GM12878 (cell line): Measurements from ENCODE around the gene MYDGF. TPM values are rescaled to one million over a fixed set of nuclear protein-coding genes. Genes with fewer than 3 reads are reported as not detected.

Experiments used
- ATAC-seq: fragments of 200-7000 bp; cut with Tn5 transposase; 3 replicates; pipeline ENCODE4 v1.9.1; 2020; ENCODE audit warnings: mild to moderate bottlenecking, moderate library complexity
- BruUV-seq: library from RNA; stranded (reverse); fragments of 400-500 nt; replicated peaks from 2 replicates; lab custom pipeline; 2021; lab: Mats Ljungman, UMichigan
- CTCF ChIA-PET: fragments of 300-600 bp; sonication (Branson Sonifier 250); formaldehyde crosslinking; extraction: SDS; loops from one replicate; lab custom pipeline; 2021; ENCODE audit warnings: inconsistent platforms; lab: Yijun Ruan, JAX
- POLR2A ChIA-PET: fragments of 350-600 bp; formaldehyde crosslinking; extraction: SDS; loops from one replicate; lab custom pipeline; 2021; ENCODE audit warnings: inconsistent platforms; lab: Charles Lee
- RAD21 ChIA-PET: fragments of 300-600 bp; sonication (Branson Sonifier 250); formaldehyde crosslinking; loops from one replicate; lab custom pipeline; 2023; ENCODE audit warnings: antibody characterized with exemption; ENCODE audit not compliant: unreplicated experiment; lab: Charles Lee
- SMC1A ChIA-PET: fragments of 300-600 bp; sonication (Branson Sonifier 250); formaldehyde crosslinking; loops from one replicate; lab custom pipeline; 2023; ENCODE audit not compliant: unreplicated experiment, uncharacterized antibody; lab: Charles Lee
- DNase-seq: peaks from one replicate; pipeline ENCODE4 v3.0.0-alpha.2; 2011; ENCODE audit warnings: low read depth, low spot score
- FAIRE-seq: peaks from 3 replicates; lab custom pipeline; 2011; peaks lifted over from hg19 to GRCh38; lab: Jason Lieb, UNC
- H2AFZ ChIP-seq: 2 replicates; pipeline ENCODE4 v1.6.0; 2011; ENCODE audit warnings: low read depth, low read length, control low read depth; ENCODE audit not compliant: control insufficient read depth
- H3K27ac ChIP-seq: 2 replicates; pipeline ENCODE4 v1.5.1; 2011; ENCODE audit warnings: control low read depth; ENCODE audit not compliant: control insufficient read depth, insufficient read depth
- H3K27me3 ChIP-seq, 2 experiments: replicated peaks in 1 of 2; 2 replicates each; pipeline versions ENCODE4 v1.6.0 to v1.6.1; 2011; ENCODE audit warnings: low read length in 1 of 2; ENCODE audit not compliant: control insufficient read depth in 2 of 2, insufficient read depth in 2 of 2
- H3K36me3 ChIP-seq, 2 experiments: 2 replicates each; pipeline ENCODE4 v1.5.1; 2011; ENCODE audit warnings: low read length in 1 of 2; ENCODE audit not compliant: control insufficient read depth in 2 of 2, insufficient read depth in 2 of 2
- H3K4me1 ChIP-seq: 2 replicates; pipeline ENCODE4 v1.6.1; 2011; ENCODE audit warnings: mild to moderate bottlenecking, low read length, moderate library complexity, mixed read lengths; ENCODE audit not compliant: control insufficient read depth, insufficient read depth
- H3K4me2 ChIP-seq: 2 replicates; pipeline ENCODE4 v1.6.0; 2011; ENCODE audit warnings: control low read depth; ENCODE audit not compliant: control insufficient read depth, insufficient read depth
- H3K4me3 ChIP-seq: fragments of 200-600 bp; sonication (generic); 2 replicates; pipeline ENCODE4 v1.5.1; 2016
- H3K79me2 ChIP-seq: 2 replicates; pipeline ENCODE4 v1.6.0; 2011; ENCODE audit warnings: low read length; ENCODE audit not compliant: control insufficient read depth, insufficient read depth
- H3K9ac ChIP-seq: 2 replicates; pipeline ENCODE4 v1.8.0; 2011; ENCODE audit warnings: low read length, control low read depth, mixed read lengths; ENCODE audit not compliant: control insufficient read depth, insufficient read depth
- H3K9me3 ChIP-seq: replicated peaks from 3 replicates; pipeline ENCODE4 v1.5.1; 2011; ENCODE audit warnings: mild to moderate bottlenecking, low read length; ENCODE audit not compliant: control insufficient read depth, insufficient read depth
- H4K20me1 ChIP-seq: 2 replicates; pipeline ENCODE4 v1.6.0; 2011; ENCODE audit not compliant: control insufficient read depth, insufficient read depth
- CBX3 ChIP-seq: fragments of 200-600 bp; sonication (generic); IDR thresholded peaks from 2 replicates; pipeline ENCODE4 v1.6.1; 2016; ENCODE audit warnings: low read depth, borderline replicate concordance
- CHD4 ChIP-seq: fragments of 200-600 bp; sonication (generic); IDR thresholded peaks from 2 replicates; pipeline ENCODE4 v1.6.1; 2016; ENCODE audit warnings: mild to moderate bottlenecking
- EGR1 ChIP-seq, 2 experiments: IDR thresholded peaks; 1 replicate in 1 of 2; 2 replicates in 1 of 2; pipeline ENCODE4 v1.6.1; 2011 to 2012; ENCODE audit warnings: low read depth in 2 of 2, low read length in 2 of 2, borderline replicate concordance in 1 of 2, mild to moderate bottlenecking in 1 of 2, moderate library complexity in 1 of 2
- GABPA ChIP-seq: IDR thresholded peaks from 2 replicates; pipeline ENCODE4 v1.6.1; 2014; ENCODE audit warnings: antibody characterized with exemption, low read depth, mild to moderate bottlenecking, inconsistent platforms
- MYC ChIP-seq: IDR thresholded peaks from 2 replicates; pipeline ENCODE4 v1.6.1; 2011; ENCODE audit warnings: mild to moderate bottlenecking, low read length, moderate library complexity, inconsistent platforms; ENCODE audit not compliant: insufficient read depth, insufficient replicate concordance, insufficient read length, severe bottlenecking
- NFIC ChIP-seq: IDR thresholded peaks from 2 replicates; pipeline ENCODE4 v1.6.1; 2012; ENCODE audit warnings: low read depth, mild to moderate bottlenecking, inconsistent platforms, low read length, moderate library complexity
- SMAD1 ChIP-seq: fragments of 450-650 bp; IDR thresholded peaks from 2 replicates; pipeline ENCODE4 v1.6.1; 2018; ENCODE audit warnings: mild to moderate bottlenecking, low read depth; ENCODE audit not compliant: partially characterized antibody
- SMARCA5 ChIP-seq: fragments of 450-650 bp; IDR thresholded peaks from 2 replicates; pipeline ENCODE4 v1.6.1; 2017; ENCODE audit warnings: mild to moderate bottlenecking
- TARDBP ChIP-seq: IDR thresholded peaks from 2 replicates; pipeline ENCODE4 v1.6.1; 2016; ENCODE audit warnings: borderline replicate concordance
- USF1 ChIP-seq: IDR thresholded peaks from 2 replicates; pipeline ENCODE4 v1.6.1; 2011; ENCODE audit warnings: borderline replicate concordance, low read depth, mild to moderate bottlenecking, moderate library complexity, mixed read lengths, low read length; ENCODE audit not compliant: insufficient read depth; ENCODE audit errors: extremely low read length
- WRNIP1 ChIP-seq: IDR thresholded peaks from 2 replicates; pipeline ENCODE4 v1.6.1; 2011; ENCODE audit warnings: low read depth, low read length, improper control_type of control experiment, borderline replicate concordance
- ZNF207 ChIP-seq: fragments of 450-650 bp; IDR thresholded peaks from 2 replicates; pipeline ENCODE4 v1.6.1; 2014; ENCODE audit warnings: antibody characterized with exemption, mild to moderate bottlenecking, borderline replicate concordance
- ZNF274 ChIP-seq: IDR thresholded peaks from one replicate; pipeline ENCODE4 v1.8.0; 2011; ENCODE audit not compliant: insufficient read length, insufficient read depth
- WGBS: methylation state at CpG from one replicate; pipeline ENCODE4 v1.1.6; 2016; ENCODE audit warnings: low lambda C conversion rate; ENCODE audit not compliant: insufficient replicate concordance, insufficient coverage; ENCODE audit errors: missing lambda C conversion rate; 5-methylcytosine and 5-hydroxymethylcytosine counted together
- in situ Hi-C: fragments of 300-500 bp; cut with MboI; formaldehyde crosslinking; loops from 9 replicates; pipeline ENCODE4 v1.14.3; 2018; ENCODE audit warnings: mixed read lengths
- intact Hi-C: fragments of 100-400 bp; cut with micrococcal nuclease; formaldehyde crosslinking; loops from one replicate; pipeline ENCODE4 v1.14.2; 2022; ENCODE audit not compliant: unreplicated experiment
- polyA plus RNA-seq, 11 experiments: library from polyadenylated mRNA; depleted of rRNA in 4 of 11; unstranded in 6 of 11; stranded (reverse) in 5 of 11; fragments of >200 nt; fragmentation: Nextera tagmentation in 4 of 11; fragmentation: Illumina TruSeq in 1 of 11; extraction: Ambion mirVana in 4 of 11; extraction: Trizol in 1 of 11; gene quantifications; 1 replicate in 1 of 11; 2 replicates in 10 of 11; pipeline versions ENCODE4 v1.2.1 to v1.2.3, GENCODE V29; 2011 to 2016; ENCODE audit warnings: inconsistent platforms in 2 of 11, missing spikeins in 2 of 11, low read depth in 1 of 11
- total RNA-seq, 4 experiments: library from RNA; depleted of rRNA in 3 of 4; stranded (reverse); fragments of >200 nt in 3 of 4; fragmentation: Illumina TruSeq in 1 of 4; extraction: Trizol in 1 of 4; gene quantifications; 2 replicates each; pipeline versions ENCODE4 v1.2.1 to v1.2.3, GENCODE V29; 2013 to 2021
- TF ChIP-seq, protein P1 (sequence below): IDR thresholded peaks from 2 replicates; pipeline ENCODE4 v1.6.1; 2012; ENCODE audit warnings: low read depth, low read length, improper control_type of control experiment

Gene MYDGF
- total and polyA plus RNA-seq, 10 of the 15 experiments (the other 5 are each of a cell fraction or from before 2014, with no cell fraction given) = 2.3 to 196 (median 57.5) TPM

DNA sequence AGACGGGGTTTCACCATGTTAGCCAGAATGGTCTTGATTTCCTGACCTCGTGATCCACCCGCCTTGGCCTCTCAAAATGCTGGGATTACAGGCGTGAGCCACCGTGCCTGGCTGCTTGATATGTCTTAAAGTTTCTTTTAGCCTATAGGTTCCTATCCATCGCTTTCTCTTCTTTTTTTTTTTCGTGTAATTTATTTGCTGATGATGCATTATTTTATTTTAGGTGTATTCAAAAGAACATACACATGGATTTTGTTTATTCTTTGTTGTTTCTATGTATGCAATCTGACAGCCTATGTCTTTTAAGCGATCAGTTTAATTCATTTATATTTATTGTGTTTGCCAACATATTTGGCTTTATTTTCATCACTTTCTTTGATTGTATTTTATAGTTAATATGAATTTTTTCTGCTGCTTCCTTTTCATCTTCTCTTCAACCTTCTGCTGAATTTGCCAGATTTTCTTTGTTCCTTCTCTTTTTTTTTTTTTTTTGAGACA is 56.8 kb downstream of the MYDGF start:
- 22% methylated on average over 8 of the region's 8 CpGs for WGBS
- no peak for ATAC-seq

More for the DNA sequence above, 56.8 kb downstream of the MYDGF start:
- H3K27me3 ChIP-seq = no peaks in the 10 kb centered on the region
- H3K9ac ChIP-seq = no peak overlapping the region
- no peaks in the 10 kb centered on the region for H3K9me3 ChIP-seq
- ChIA-PET CTCF (no interaction called here), RAD21 (no interaction called here), POLR2A (no interaction called here), SMC1A (no interaction called here)
- no peaks in the 10 kb centered on the region for H4K20me1 ChIP-seq
- in situ Hi-C loops (no loop called here), intact Hi-C loops (no loop called here)
- no peak overlapping the region for H3K27ac ChIP-seq
- no peaks in the 10 kb centered on the region for H3K36me3 ChIP-seq
- H2AFZ ChIP-seq = no peak overlapping the region
- no TSS peak for BruUV-seq
- no peaks in the 10 kb centered on the region for H3K4me1 ChIP-seq
- H3K4me2 ChIP-seq = no peak overlapping the region
- FAIRE-seq (no peak), DNase-seq (no peak)
- no peak overlapping the region for H3K4me3 ChIP-seq
- H3K79me2 ChIP-seq = no peaks in the 10 kb centered on the region
- TF ChIP-seq, protein P1, sequence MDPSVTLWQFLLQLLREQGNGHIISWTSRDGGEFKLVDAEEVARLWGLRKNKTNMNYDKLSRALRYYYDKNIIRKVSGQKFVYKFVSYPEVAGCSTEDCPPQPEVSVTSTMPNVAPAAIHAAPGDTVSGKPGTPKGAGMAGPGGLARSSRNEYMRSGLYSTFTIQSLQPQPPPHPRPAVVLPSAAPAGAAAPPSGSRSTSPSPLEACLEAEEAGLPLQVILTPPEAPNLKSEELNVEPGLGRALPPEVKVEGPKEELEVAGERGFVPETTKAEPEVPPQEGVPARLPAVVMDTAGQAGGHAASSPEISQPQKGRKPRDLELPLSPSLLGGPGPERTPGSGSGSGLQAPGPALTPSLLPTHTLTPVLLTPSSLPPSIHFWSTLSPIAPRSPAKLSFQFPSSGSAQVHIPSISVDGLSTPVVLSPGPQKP = no peak
- no peak for TF ChIP-seq USF1
- TF ChIP-seq MYC = no peak
- no peak for TF ChIP-seq NFIC
- no peak for TF ChIP-seq GABPA
- no peak for TF ChIP-seq SMARCA5
- TF ChIP-seq SMAD1 = no peak
- no peak for TF ChIP-seq TARDBP
- no peak for TF ChIP-seq CBX3
- no peak for TF ChIP-seq WRNIP1
- no peak for TF ChIP-seq ZNF274
- TF ChIP-seq ZNF207 = no peak
- TF ChIP-seq EGR1 (IDR thresholded peaks at IDR 0.05; ENCODE audit: borderline replicate concordance in 1 of 2, low read depth in 2 of 2, low read length in 2 of 2) = no peak
- no peak for TF ChIP-seq CHD4
